Pancreas (tissue), 10 donors: ENCODE measurements around the gene AUTS2. TPM values are rescaled to one million over a fixed set of nuclear protein-coding genes. Genes with fewer than 3 reads are reported as not detected.

Experiments
- ATAC-seq, 4 donors: fragments of 200-7000 bp; cut with Tn5 transposase; one replicate each; pipeline versions ENCODE4 v1.8.0 to v1.9.1; 2020; ENCODE audit warnings: mild to moderate bottlenecking in 4 of 4, moderate library complexity in 4 of 4
- DNase-seq, 6 donors: peaks; one replicate each; pipeline ENCODE4 v3.0.0-alpha.2; 2020
- FAIRE-seq: peaks from 2 replicates; lab custom pipeline; 2012; peaks lifted over from hg19 to GRCh38; lab: Jason Lieb, UNC
- H3K27ac ChIP-seq, 4 donors: fragments of 200-600 bp; sonication (generic); 1 replicate in 3 of 4; 2 replicates in 1 of 4; pipeline versions ENCODE4 v1.5.0 to v1.8.0; 2020
- H3K27me3 ChIP-seq, 4 donors: fragments of 200-600 bp; one replicate each; pipeline ENCODE4 v1.8.0; 2021
- H3K36me3 ChIP-seq, 3 donors: fragments of 200-600 bp; sonication (generic) in 1 of 3; one replicate each; pipeline versions ENCODE4 v1.5.0 to v1.8.0; 2020 to 2021
- H3K4me1 ChIP-seq, 3 donors: fragments of 200-600 bp; one replicate each; pipeline ENCODE4 v1.8.0; 2021
- H3K4me3 ChIP-seq, 4 donors: fragments of 200-600 bp; sonication (generic) in 2 of 4; one replicate each; pipeline versions ENCODE4 v1.5.0 to v1.8.0; 2020 to 2021
- H3K9me3 ChIP-seq, 4 donors: fragments of 200-600 bp; one replicate each; pipeline ENCODE4 v1.8.0; 2021
- WGBS, 2 donors: extraction: QIAGEN DNeasy Blood & Tissue Kit; methylation state at CpG; one replicate each; pipeline ENCODE4 v1.1.7; 2013; 5-methylcytosine and 5-hydroxymethylcytosine counted together
- intact Hi-C, 3 donors: fragments of 100-400 bp; cut with DNase I; formaldehyde crosslinking; loops; one replicate each; pipeline versions ENCODE4 v1.11.1 to v1.14.2; 2022
- polyA plus RNA-seq, 2 donors: library from polyadenylated mRNA; stranded (reverse); fragments of 200-250 nt; gene quantifications; one replicate each; pipeline ENCODE4 v1.2.3, GENCODE V29; 2013
- total RNA-seq, 6 donors: library from RNA; stranded (reverse); fragmentation: NEBNext Ultra II Directional in 4 of 6; extraction: Animal tissue kit (Norgen Biotek cat#: 25700) in 4 of 6; gene quantifications; one replicate each; pipeline versions ENCODE4 v1.2.1 to v1.2.4, GENCODE V29; 2021 to 2023
- TF ChIP-seq, protein P1 (sequence below), 4 donors: fragments of 200-600 bp; sonication (generic) in 3 of 4; IDR thresholded peaks; one replicate each; pipeline versions ENCODE4 v1.5.0 to v1.8.0; 2021; ENCODE audit warnings: antibody characterized with exemption in 4 of 4
- donor health status: healthy with polysubstance abuse.
- donor health status: DM: no; HTN: no; CAD: no; lungs with moderate emphysema.
- donor health status: DM: no; HTN: no; CAD: no.
- donor health status: control.
- donor health status: control.
- donor health status: Bipolar disorder and iron deficiency.
- donor health status: DM: yes; HTN: yes; CAD: no.
- donor health status: DM: no; HTN: no; CAD: no.
- donor health status: DM: no; HTN: no; CAD: no.
- donor health status: DM: yes; HTN: yes; CAD: no.

Gene AUTS2
- total and polyA plus RNA-seq, 8 donors: 5.8 to 16.8 (median 9.9) TPM

DNA sequence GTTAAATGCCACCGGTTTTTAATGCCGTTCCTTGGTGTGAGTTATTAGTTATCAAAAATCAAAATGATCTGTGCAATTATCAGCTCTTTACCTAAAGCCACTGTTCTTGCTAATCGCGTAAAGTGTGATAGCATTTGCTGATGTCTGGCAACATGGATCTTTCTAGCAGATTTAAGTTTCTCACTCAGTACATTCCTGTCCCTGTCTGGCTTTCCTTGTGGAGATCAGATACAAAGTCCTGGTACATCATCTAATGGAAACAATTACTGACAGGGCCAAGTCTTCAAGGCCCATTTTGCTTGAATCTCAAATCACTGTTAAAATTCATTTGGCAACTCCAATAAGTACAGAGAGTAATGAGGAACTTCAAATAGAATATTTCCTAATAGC is 755.7 kb downstream of the AUTS2 start:
- no peak overlapping the region for H3K27ac ChIP-seq
- H3K27me3 ChIP-seq: no peaks in the 10 kb centered on the region
- no peak for FAIRE-seq
- H3K4me1 ChIP-seq: no peaks in the 10 kb centered on the region
- H3K36me3 ChIP-seq: no peaks in the 10 kb centered on the region
- H3K4me3 ChIP-seq: no peak overlapping the region
- intact Hi-C loops: no loop called here
- no peak for ATAC-seq
- 50 to 53% methylated on average over 4 of the region's 4 CpGs for WGBS, 2 donors
- H3K9me3 ChIP-seq: no peaks in the 10 kb centered on the region
- TF ChIP-seq, protein P1, sequence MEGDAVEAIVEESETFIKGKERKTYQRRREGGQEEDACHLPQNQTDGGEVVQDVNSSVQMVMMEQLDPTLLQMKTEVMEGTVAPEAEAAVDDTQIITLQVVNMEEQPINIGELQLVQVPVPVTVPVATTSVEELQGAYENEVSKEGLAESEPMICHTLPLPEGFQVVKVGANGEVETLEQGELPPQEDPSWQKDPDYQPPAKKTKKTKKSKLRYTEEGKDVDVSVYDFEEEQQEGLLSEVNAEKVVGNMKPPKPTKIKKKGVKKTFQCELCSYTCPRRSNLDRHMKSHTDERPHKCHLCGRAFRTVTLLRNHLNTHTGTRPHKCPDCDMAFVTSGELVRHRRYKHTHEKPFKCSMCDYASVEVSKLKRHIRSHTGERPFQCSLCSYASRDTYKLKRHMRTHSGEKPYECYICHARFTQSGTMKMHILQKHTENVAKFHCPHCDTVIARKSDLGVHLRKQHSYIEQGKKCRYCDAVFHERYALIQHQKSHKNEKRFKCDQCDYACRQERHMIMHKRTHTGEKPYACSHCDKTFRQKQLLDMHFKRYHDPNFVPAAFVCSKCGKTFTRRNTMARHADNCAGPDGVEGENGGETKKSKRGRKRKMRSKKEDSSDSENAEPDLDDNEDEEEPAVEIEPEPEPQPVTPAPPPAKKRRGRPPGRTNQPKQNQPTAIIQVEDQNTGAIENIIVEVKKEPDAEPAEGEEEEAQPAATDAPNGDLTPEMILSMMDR (IDR thresholded peaks at IDR 0.05): no peak
- no peak for DNase-seq

DNA sequence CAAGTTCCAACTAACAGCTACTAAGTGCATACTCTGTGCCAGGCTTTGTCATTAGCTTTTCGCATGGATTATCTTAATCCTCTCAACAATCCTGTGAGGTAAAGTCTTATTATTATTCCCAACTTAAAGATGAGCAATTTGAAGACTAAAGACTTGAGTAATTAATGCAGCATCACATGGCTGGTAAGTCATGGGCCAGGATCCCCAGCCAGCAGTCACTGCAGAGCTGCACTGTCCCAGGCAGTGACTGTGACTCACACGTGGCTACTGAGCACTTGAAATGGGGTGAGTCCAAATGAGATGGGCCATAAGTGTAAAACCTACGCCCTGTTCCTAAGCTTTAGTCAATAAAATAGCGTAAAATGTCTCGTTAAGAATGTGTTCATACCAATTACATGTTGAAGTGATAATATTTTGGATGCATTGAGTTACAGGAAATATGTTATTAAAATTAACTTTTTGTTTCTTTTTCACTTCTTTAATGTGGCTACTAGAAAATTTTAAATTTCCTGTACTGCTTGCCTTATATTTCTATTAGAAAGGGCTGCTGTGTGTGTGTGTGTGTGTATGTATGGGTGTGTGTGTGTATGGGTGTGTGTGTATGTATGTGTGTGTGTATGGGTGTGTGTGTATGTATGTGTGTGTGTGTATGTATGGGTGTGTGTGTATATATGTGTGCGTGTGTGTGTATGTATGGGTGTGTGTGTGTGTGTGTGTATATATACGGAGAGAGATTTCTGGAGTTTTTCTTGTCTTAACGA is 756.3 kb downstream of the AUTS2 start:
- no peak overlapping the region for H3K4me3 ChIP-seq
- H3K27ac ChIP-seq: no peak overlapping the region
- FAIRE-seq (no peak), ATAC-seq (no peak), DNase-seq (no peak)
- no peaks in the 10 kb centered on the region for H3K27me3 ChIP-seq
- no peaks in the 10 kb centered on the region for H3K9me3 ChIP-seq
- 81 to 87% methylated on average over 8 of the region's 8 CpGs for WGBS, 2 donors
- intact Hi-C loops: no loop called here
- H3K36me3 ChIP-seq: no peaks in the 10 kb centered on the region
- H3K4me1 ChIP-seq: no peaks in the 10 kb centered on the region
- TF ChIP-seq, protein P1 (IDR thresholded peaks at IDR 0.05): no peak

DNA sequence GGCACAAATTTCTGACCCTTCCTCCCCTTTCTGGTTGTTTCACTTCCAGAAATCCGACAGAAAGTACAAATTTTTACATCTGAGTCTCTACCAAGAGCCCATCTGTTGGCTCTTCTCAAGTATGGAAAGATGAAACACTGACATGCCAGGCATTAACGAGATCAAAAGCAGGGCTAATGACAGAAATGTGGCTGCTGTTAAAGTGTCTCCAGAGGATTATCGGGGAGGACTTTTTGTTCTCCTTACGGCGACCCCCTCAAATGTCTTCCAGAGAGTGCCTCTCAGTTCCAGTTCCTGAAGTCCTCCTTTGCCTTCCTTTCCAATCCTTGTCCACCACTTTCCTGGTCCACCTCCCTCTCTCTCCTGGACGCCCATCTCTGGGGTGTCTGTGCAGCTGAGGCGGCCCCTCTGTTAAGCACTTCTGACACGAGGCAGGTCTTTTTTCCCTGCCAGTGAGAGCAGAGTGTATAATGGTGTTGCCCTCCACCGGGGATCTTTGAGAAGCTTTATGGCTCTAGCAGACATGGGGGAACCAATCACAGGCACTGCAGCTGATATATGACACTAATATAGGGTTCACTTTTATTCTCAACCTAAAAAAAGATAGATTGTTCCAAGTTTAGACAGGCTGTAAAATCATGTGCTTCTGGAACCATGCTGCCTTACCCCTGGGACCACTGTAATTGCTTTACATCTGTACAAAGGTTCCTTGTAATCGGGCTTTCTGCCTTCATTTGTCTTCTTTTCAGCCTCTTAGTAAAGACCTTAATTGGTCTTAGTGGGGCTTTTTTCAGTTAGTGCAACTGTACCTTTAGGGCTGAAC is 757.1 kb downstream of the AUTS2 start:
- no peak for DNase-seq
- FAIRE-seq: no peak
- Histone ChIP-seq H3K9me3 (no peaks in the 10 kb centered on the region), H3K27me3 (no peaks in the 10 kb centered on the region), H3K4me1 (no peaks in the 10 kb centered on the region), H3K27ac (no peak overlapping the region), H3K36me3 (no peaks in the 10 kb centered on the region), H3K4me3 (no peak overlapping the region)
- TF ChIP-seq, protein P1 (IDR thresholded peaks at IDR 0.05): no peak
- no peak for ATAC-seq
- 64 to 73% methylated on average over 10 of the region's 10 CpGs for WGBS, 2 donors
- intact Hi-C loops: no loop called here

DNA sequence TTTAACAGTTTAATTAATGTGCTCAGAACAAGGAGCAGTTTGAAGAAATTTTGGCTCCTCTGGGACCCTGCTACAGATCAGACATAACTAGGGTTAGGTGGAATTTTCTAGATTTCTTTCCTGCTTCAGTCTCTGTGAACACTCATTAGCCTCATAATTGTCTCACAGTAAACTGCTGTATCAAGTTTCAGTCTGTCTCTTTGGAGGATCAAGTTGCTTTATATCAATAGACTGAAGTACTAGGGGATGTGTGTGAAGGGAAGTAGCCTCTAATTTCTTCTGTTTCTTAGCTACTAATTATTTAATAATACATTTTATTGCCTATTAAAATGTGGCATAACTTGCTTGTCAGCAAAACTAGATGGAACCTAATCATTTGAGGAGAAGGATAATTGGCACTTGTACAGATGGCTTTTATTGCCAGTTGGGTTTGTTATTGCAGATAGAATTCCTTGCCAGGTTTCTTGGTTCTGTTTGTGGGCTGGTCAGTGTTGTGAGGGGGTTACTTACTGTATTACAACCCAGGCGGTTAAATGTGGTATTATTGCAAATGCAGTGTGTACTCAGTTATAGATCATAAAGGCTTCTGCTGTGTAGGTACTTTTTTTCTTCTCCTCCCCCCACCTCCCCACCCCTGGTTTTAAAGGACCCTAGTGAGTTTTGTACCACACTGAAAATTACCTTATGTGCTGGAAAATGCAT is 758.0 kb downstream of the AUTS2 start:
- TF ChIP-seq, protein P1 (IDR thresholded peaks at IDR 0.05): no peak
- 79 to 88% methylated on average over 1 of the region's 1 CpG for WGBS, 2 donors
- intact Hi-C loops: no loop called here
- no peaks in the 10 kb centered on the region for H3K9me3 ChIP-seq
- H3K27me3 ChIP-seq: no peaks in the 10 kb centered on the region
- H3K36me3 ChIP-seq: no peaks in the 10 kb centered on the region
- no peak overlapping the region for H3K27ac ChIP-seq
- FAIRE-seq (no peak), DNase-seq (no peak), ATAC-seq (no peak)
- no peaks in the 10 kb centered on the region for H3K4me1 ChIP-seq
- H3K4me3 ChIP-seq: no peak overlapping the region
